DMS153 (cell line): ENCODE results near the gene TMEM272.
"Not testable (repeated sequence)": the region's sequence is repeated elsewhere in the genome, so short reads cannot be mapped to it uniquely, and the experiment has no call there.

Source experiments
- DNase-seq: peaks from one replicate; lab custom pipeline; 2025; lab: John Stamatoyannopoulos, UW

The TMEM272 gene

DNA sequence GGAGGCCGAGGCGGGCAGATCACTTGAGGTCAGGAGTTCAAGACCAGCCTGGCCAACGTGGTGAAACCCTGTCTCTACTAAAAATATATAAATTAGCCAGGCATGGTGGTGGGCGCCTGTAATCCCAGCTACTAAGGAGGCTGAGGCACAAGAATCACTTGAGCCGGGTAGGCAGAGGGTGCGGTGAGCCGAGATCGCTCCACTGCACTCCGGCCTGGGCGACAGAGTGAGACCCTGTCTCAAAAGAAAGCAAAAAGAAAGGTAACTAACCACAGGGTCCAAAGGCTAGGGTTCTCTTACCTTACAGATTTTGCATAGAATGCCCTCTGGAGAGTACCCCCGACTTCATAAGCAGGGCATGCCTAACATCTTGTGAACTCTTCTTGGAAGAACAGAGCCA, 20.3 kb downstream of the TMEM272 start:
- not testable (repeated sequence) for DNase-seq

DNA sequence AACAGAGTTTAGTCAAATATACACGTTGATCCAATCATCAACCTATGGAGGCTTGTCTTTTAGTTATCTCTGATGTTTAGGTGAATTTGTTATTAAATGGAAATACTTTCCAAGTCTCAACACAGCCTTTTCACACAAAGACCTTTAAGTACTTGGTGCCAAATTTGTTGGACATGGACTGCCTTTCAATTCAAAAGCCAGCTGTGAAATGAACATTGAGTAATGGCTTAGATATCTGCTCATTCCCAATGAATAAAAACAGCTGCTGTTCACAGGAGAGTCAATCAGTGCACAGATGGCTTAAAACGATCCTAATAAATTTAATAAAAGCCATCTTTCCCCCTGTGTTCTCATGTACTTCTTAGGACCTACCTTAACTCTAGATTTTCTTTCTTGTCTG, 21.1 kb downstream of the TMEM272 start:
- DNase-seq, result no peak

DNA sequence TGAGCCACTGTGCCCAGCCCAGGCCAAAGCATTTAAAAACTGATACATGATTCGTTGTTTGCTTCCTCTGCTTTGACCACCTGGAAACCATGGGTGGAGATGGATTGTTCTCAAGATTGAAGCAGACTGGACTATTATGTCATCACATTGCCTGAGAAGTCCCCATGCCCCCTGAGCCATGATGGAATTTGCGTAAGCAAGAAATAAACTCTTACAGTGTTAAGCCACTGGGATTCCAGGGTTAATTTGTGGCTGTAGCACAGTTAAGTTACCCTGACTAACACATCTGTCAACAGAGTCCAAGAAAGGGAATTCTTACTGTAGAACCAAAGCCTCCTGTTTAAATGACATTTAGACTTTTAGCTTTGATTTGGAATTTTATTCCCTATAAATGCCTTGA, 21.6 kb downstream of the TMEM272 start:
- no peak for DNase-seq

DNA sequence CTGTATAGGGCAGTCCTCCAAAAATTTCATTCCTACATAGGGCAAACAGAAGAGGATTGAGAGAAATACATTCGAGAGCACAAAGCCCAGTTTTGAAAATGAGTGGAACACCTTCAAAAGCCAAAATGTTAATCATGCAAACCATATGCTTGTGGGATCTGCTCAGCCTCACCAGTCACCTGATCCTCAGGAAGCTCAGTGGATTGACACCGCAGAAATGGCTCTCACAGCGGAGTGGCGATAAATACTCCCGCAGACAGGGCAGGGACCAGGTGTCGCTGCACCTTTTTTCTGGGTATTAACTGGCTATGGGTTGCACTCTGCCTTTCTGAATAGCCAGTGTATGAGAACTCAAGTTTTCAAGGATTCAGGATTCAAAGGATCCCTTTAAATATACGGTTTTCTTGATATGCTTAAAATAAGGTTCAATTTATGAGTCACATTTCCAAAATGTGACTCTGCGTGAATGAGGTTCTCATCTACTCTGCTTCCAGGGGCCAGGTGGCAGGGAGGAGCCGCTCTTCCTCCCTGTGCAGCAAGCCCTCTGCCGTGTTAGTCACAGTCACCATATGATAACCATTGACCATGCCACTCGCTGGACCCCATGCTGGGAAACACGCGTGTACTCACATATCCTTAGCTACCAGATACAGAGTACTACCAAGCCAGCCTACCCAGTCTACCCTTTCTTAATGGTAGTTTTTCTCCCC, 22.7 kb downstream of the TMEM272 start:
- no peak for DNase-seq

DNA sequence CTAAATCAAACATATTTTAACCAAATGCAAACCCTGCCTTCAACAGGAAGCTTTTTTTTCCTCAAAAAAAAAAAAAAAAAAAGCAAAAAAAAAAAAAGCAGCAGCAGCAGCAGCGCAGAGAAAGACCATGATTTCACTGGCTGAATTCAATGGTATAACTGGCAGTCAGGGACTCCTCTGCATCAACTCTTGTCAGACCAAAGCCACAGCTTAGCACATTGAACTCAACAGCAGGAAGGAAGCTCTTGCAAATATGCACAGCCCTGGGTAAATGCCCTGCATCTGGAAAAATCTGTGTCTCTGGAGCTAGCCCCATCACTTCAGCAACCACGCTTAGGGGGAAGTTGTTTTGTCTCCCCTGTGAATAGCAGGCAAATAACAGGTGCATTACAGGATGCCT, 23.4 kb downstream of the TMEM272 start:
- DNase-seq, result no peak

DNA sequence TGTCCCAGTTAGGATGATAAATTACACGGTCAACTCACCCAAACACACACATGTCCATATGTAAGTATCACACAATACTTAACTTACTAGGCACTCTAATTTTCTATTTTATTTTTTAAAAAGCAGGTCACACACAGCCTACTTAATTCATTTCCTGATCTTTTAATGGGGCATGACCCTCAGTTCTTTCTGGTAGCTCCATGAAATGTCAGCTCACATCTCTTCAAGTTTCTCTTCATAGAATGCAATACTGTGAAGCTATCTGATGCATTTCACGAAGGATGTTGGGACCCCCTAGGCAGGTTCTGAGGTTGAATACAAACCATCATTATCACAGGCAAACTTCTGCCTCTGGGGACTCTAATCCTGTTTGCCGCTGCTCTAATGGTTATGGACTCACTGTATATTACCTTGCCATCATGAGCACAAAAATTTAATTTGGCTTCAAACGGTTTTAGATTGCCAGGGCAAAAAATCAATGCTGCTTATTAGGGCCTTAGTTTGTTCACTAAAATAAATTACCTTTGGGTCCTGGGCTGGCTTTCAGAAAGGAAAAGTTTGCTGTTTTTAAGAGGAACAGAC, 24.9 kb downstream of the TMEM272 start:
- no peak for DNase-seq

DNA sequence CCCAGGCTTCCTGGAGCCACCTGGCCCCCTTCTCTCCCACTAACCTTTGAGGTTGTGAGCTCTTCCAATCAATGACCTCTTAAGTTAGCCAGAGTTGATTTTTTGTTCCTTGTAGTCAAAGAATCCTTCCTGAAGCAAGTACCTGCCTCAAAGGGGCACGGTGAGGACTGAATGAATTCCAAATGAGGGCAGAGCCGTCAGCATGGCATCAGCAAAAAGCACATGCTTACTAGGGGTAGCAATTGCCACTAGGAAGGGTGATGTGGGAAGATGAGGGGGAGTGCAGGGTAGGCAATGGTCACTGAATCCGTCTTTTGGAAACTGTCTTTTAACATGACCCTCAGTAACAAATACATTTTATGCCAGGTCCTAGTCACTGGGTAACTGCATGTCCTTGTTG, 25.4 kb downstream of the TMEM272 start:
- no peak for DNase-seq

DNA sequence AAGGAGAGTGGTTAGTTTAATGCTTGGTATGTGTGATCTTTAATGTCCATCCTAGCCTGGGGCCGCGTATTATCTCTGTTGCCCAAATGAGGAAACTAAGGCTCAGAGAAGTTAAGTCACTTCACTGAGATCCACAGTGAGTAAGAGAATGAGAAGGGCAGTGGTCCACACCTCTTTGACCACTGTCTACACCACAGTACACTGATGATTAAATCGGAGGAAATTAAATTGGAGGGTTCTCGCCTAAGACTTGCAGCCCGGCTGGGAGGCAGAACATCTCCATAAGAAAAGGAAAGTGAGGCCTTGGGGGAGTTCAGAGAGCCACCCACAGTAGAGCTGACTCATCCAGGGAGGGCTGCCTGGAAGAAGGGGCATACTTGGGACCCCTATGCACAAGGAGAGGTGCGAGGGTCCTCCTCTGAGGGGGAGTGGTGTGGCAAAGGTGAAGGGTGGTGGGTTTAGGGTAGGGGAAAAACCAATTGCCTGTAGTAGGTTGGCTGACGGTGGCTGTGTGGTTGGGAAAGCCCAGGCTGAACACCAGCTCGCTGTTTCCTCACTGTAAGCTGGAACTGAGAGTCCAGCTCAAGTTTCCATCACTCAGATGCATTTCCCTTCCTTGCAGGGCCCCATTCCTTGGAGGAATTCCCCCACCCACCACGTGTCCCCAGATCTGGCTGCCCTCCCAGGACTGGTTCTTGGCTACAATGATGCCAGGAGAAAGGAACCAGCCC, 26.0 kb downstream of the TMEM272 start:
- DNase-seq, result no peak

DNA sequence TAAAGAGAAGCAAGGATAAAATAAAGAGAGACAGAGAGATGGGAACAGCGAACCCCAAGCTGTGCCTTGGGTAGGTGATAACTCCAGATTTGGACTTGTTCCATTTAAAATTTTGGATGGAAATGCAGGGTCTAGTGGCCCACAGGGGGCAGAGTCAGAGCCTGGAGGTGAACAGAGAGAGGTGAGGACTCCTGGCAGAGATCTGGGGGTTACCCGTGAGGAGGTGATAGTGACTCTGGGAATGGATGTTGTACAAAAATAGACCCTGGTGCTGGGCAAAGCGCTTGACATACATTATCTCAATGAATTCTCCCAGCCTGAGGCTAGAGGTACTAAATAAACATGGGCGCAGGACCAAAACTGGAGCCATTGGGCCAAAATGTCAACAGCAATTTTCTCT, 26.7 kb downstream of the TMEM272 start:
- DNase-seq, result no peak

DNA sequence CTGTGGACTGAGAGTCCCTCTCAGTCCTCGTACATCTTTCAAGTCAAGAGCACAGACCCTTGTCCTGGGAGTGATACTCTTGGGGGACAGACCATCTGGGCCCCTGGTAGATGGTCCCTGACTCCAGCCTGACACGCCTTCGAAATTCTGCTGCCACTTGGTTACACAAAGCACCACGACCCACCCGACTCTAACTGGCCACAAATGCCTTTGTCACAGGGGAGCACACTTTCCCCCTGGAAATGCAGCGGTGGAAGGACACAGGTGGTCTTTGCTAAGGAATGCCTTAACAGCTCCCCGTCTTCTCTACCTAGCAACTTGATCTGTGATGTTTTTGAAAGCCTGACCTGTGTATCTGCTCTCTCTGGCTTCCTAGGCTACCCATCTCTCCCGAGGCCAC, 27.3 kb downstream of the TMEM272 start:
- no peak for DNase-seq

DNA sequence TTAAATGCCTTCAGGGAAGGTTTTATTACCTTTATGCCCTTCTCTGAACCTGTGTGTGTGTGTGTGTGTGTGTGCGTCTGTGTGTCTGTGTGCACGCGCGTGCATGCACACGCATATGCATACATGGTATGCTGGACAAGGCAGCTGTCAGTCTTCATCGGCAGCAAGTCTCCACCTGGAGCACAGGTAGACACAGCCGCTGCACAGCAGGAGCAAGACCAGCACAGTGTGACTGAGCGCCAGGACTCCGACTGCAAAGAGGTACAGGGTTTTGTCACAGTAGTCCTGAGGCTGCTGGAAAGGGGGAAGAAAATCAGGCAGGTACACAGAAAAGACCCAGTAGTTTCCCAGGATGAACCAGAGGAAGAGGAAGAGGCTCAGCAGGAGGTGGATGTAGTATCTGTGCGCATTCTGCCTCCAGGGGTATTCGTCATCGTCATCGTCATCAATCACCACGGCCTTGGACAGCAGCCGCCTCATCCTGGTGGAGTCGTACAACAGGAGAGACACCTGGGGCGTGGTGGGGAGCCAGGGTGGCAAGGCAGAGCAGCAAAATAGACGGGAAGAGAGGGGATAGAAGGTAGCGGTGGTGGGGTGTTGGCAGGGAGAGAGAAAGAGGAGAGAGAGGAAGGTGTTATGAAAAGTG, 28.2 kb downstream of the TMEM272 start:
- DNase-seq, result no peak

DNA sequence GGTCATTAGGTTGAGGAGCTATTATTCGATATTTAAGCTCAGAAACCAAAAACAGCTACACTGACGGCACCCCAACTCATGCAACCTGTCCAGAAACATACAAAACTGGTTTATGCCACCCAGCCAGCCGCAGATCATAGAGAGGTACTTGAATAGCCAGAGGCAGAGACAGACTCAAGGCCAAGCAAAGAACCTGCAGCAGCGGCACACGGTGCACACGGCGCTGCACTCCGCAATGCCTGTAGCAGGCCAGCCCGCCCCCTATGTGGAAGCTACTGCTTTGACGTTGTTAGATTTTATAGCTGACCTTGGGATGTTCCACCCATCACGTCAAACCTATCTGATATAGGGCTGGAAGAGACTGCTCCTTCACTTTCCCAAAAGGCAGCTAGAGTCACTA, 29.1 kb downstream of the TMEM272 start:
- DNase-seq, result no peak

DNA sequence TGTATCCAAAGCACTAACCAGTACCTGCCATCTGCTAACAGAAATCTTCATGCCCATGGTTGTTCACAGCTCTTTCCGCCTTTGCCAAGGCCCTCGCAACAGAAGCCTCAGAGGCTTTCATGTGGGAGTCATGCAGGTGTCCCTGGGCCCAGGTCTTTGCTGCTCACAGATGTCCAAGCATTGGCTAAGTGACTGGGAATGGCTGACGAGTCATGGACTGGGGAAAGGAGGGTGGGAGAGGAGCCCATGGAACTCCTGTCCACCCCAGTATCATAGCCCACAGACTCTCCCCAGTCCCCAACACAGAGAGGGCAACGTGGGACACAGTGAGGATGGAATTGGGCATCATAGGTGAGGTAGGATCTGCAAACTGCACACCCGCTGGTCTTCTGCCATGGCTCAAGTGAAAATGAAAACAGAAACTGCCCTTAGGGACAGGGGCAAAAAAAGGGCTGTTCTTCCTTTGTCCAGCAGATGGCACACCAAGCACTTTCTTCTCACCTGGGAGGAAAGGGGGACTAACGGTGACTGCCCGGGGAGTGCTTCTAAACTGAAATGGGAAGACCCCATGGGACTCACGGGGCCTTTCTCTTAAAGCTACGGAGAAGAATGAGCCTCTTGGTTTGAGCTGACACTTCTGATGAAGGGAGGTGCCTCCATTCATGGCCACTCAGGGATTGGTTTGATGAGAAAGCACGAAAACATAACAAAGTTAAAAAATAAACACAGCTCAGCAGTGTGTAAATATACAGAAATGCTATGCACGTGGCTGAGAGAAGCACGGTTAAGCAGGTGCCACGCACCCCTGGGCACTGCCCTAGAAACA, 29.9 kb downstream of the TMEM272 start:
- peak; percentile 33 for DNase-seq

DNA sequence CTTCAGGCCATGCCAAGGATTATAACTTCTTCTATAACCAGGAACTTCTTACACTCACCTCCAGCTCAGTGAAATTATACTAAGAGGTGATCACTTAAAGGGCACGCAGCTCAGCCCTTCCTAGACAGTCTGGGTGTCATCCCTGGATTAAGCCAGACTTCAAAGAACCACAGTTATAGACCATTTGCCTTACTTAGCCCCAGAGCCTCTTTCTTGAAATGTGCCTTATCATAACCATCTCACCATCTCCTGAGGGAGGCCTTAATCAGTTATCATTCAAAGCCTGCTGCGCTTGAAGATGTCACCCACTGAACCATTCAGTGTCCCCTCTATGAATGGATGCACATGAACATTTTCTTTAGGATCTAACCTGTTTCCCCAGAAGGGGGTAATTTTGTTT, 30.9 kb downstream of the TMEM272 start:
- no peak for DNase-seq

DNA sequence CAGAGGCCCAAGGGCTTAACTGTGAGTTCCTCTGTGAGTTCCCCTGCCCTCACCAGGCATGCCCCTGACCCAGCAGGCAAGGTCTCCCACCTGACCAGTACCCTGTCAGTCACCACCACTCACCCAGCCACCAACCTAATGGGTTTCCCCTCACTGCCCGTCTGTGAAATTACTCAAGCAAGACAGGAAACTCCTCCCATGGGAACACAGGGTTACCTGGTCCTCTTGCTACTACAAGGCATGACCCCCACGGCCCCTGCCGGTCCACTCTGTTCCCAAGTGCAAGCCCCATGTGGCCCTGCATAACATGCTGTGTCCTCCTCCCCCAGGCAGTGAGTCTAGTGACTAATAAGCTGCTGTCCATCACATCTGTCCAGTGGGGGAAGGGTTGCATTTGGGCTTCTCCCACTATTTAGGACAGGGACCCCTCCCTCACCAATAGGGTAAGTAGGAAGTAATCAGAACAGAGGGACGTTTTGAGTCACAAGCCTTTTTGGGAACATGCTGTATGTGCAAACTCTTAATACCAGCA, 33.0 kb downstream of the TMEM272 start:
- no peak for DNase-seq

DNA sequence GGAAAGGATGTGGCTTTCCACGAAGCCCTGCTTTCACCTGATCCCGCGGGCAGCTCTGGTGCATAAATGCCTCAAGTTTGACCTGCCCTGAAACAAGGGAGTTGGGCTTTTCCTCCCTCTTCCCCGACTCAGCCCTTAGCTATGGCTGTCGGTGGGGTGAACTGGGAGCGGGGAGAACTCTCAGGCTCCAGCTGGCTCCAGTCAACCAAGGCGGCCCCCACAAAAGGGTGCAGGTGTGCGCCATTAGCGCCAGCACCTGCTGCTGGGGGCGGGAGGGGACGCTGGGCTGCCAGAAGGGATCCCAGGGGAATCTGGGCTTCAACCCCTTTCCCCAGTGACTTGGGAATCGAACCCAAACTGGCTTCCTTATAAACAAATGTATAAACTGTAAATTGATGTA, 33.9 kb downstream of the TMEM272 start:
- DNase-seq, result no peak

DNA sequence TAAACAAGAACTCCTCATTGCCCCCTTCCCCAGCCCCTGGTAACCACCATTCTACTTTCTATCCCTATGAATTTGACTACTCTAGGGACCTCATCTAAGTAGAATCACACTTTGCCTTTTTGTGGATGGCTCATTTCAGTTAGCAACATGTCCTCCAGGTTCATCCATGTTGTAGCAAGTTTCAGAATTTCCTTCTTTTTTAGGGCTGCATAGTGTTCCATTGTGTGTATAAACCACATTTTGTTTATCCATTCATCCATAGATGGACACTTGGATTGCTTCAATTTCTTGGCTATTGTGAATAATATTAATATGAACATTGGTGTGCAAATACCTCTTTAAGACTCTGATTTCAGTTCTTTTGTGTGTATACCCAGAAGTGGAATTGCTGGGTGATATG, 36.2 kb downstream of the TMEM272 start:
- DNase-seq, result no peak

DNA sequence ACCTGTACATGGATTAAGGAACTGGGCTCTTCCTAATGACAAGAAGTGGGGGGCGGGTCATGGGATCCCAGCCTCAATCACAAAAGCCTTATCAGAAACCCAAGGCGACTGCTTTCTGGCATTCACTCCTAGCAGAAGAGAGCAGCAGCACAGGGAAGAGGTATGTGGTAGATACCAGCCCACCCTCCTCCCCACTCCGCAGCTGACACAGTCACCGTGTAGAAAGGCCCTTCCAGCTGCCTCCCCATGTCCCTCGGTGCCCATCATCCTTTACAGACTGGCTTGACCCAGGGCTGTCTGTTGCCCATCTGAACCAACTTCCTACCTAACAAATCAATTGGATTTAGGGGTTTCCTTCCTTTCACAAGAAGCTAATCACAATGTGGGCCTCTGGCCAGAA, 37.9 kb downstream of the TMEM272 start:
- no peak for DNase-seq

DNA sequence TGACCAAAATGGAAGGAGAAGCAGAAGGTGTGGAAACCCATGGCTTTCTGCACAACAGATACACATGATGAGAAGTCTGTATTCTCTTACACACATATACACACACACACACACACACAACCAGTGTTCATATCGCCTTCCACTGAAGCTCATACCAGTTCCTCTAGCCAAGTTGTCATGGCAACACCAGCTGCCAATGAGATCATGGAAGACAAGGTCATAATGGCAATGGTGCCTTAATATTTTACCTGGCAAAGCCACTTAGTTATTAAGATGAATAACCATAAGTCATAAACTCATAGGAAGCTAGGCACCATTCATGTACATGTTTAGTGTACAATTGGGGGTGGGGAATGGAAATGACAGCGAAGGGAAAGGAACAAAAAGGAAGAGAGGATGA, 38.4 kb downstream of the TMEM272 start:
- peak; percentile 21 for DNase-seq

DNA sequence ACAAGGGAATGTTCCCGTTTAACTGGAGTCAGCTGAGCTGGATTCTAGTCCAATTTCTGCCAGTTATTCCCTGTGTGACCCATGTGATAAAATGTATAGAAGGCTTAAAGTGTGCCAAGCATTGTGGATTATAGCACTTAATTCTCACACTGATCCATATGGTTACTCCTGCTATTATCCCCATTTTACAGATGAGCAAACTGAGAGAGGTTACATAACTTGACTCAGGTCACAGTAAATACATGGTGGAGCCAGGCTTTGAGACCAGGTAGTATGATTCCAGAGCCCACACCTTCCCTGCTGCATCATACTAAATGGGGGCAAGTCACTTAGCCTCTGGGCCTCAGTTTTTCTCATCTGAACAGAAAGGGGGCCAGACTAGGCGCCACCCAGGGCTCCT, 39.1 kb downstream of the TMEM272 start:
- DNase-seq, result no peak

DNA sequence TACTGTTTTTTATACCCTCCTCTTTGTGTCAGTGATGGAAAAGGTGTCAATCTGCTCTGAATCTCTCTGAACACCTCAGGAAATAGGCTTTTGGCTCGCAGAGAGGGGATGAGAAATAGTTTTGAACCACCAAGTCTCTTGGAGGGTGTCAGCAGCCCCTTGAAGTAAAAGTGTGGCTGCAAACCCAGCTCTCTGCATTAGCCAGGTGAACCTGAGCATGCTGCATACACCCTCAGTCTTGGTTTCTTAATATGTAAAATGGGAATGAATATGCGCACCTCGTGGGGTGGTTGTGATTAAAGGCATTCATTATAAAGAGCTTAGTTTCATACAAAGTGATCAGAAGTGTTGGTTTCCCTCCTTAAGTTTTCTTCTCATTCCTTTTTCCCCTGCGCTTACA, 39.7 kb downstream of the TMEM272 start:
- DNase-seq, result no peak
